CD8-positive, alpha-beta memory T cell (primary cell): ENCODE data around the gene IL17C. TPM values are rescaled to one million over a fixed set of nuclear protein-coding genes. Genes with fewer than 3 reads are reported as not detected.
A peak's percentile ranks its signal among the peaks of the same experiment; 100 is the strongest.

Experiments used
- CTCF ChIA-PET: fragments of 350-600 bp; sonication (Branson Sonifier 250); formaldehyde crosslinking; loops from one replicate; lab custom pipeline; 2021; ENCODE audit warnings: antibody characterized with exemption; lab: Charles Lee
- POLR2A ChIA-PET: fragments of 350-600 bp; sonication (Branson Sonifier 250); formaldehyde crosslinking; loops from one replicate; lab custom pipeline; 2021; ENCODE audit warnings: antibody characterized with exemption; lab: Charles Lee
- DNase-seq, 5 donors: peaks; one replicate each; pipeline versions ENCODE4 v3.0.0 to v3.0.0-alpha.2; 2020 to 2022; ENCODE audit warnings: mixed read lengths in 1 of 5
- H3K27ac ChIP-seq: one replicate; pipeline ENCODE4 v1.7.0; 2013; ENCODE audit warnings: low read depth, mild to moderate bottlenecking, low read length, moderate library complexity
- H3K27me3 ChIP-seq: 2 replicates; pipeline ENCODE4 v1.7.0; 2013; ENCODE audit warnings: low read length, mild to moderate bottlenecking; ENCODE audit not compliant: insufficient read depth, poor library complexity, severe bottlenecking
- H3K36me3 ChIP-seq: 2 replicates; pipeline ENCODE4 v1.7.0; 2013; ENCODE audit warnings: mild to moderate bottlenecking, low read length, moderate library complexity; ENCODE audit not compliant: insufficient read depth
- H3K4me1 ChIP-seq: 2 replicates; pipeline ENCODE4 v1.7.0; 2013; ENCODE audit warnings: mild to moderate bottlenecking, low read length, moderate library complexity; ENCODE audit not compliant: insufficient read depth
- H3K4me3 ChIP-seq: 2 replicates; pipeline ENCODE4 v1.7.0; 2013; ENCODE audit warnings: mild to moderate bottlenecking, low read length
- H3K9me3 ChIP-seq: 2 replicates; pipeline ENCODE4 v1.7.0; 2013; ENCODE audit warnings: mild to moderate bottlenecking, low read length
- H3K27ac Mint-ChIP-seq, 8 donors: one replicate each; pipeline ENCODE4 v1.8.0; 2020 to 2021; ENCODE audit warnings: mixed read lengths in 8 of 8, mild to moderate bottlenecking in 6 of 8, inconsistent platforms in 3 of 8, moderate library complexity in 3 of 8
- H3K27me3 Mint-ChIP-seq, 2 donors: one replicate each; pipeline ENCODE4 v1.8.0; 2020 to 2021; ENCODE audit warnings: mixed read lengths in 2 of 2, mild to moderate bottlenecking in 1 of 2, moderate library complexity in 1 of 2
- H3K36me3 Mint-ChIP-seq, 3 donors: one replicate each; pipeline ENCODE4 v1.8.0; 2020 to 2021; ENCODE audit warnings: mixed read lengths in 3 of 3, inconsistent platforms in 1 of 3, mild to moderate bottlenecking in 1 of 3
- H3K4me1 Mint-ChIP-seq, 3 donors: one replicate each; pipeline ENCODE4 v1.8.0; 2020 to 2021; ENCODE audit warnings: mixed read lengths in 3 of 3, inconsistent platforms in 1 of 3, mild to moderate bottlenecking in 1 of 3
- H3K4me3 Mint-ChIP-seq, 7 donors: one replicate each; pipeline ENCODE4 v1.8.0; 2020 to 2021; ENCODE audit warnings: mixed read lengths in 7 of 7, mild to moderate bottlenecking in 6 of 7, moderate library complexity in 4 of 7, inconsistent platforms in 2 of 7
- H3K9me3 Mint-ChIP-seq, 5 donors: one replicate each; pipeline ENCODE4 v1.8.0; 2020 to 2022; ENCODE audit warnings: mixed read lengths in 5 of 5, mild to moderate bottlenecking in 3 of 5, moderate library complexity in 2 of 5, inconsistent platforms in 1 of 5
- polyA plus RNA-seq: library from polyadenylated mRNA; unstranded; fragments of 300-500 nt; fragmentation: Illumina TruSeq; gene quantifications from one replicate; pipeline ENCODE4 v1.2.3, GENCODE V29; 2021
- total RNA-seq, 2 experiments: library from RNA; stranded (reverse); gene quantifications; one replicate each; pipeline ENCODE4 v1.2.3, GENCODE V29; 2021

Gene IL17C
- total and polyA plus RNA-seq, 3 experiments from 2014 or later, result 0.22 TPM; not detected in 2

DNA sequence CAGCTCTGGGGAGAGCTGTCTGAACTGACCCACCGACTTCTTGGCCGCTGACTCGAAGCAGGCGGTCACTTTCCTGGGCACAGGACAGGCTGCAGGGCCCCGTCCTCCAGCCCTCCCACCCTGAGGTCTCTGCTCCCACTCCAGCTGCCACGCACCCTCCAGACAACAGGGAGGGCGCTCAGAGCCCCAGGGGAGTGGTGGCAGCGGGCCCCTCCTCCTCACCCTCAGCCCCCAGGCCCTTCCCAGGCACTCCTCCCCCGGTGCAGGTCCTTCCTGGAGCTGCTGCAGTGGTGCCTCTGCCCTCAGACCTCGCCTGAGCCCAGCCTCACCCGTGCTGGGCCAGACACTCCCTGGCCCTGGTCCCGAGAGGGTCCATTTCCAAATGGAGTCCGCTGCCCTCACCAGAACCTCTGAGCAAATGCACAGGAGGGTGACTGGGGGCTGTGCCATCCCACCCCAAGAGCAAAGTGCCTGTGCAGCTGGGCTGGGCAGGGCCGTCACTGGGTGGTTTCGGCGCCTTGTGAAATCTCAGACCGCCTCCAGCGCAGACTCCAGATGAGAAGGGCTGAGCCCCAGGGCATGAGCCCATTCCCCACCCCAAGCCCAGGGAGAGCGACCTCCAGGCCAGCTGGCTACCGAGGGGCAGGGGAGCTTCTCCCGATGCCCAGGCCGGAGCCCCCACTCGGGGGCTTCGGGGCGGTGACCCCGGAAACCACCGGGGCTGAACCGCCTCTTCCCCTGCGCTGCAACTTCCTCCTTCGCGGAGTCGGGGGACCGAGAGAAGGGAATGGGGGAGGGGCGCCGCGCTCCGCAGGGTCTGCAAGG is 11.8 kb downstream of the IL17C start:
- H3K36me3 ChIP-seq, result peaks cover 5% of the 10 kb centered on the region
- Mint-ChIP-seq H3K4me1 (peaks cover 14 to 43% (median 16%) of the 10 kb centered on the region in 3 donors), H3K36me3 (peaks cover 0 to 53% (median 0%) of the 10 kb centered on the region in 3 donors), H3K27me3 (peaks cover 0 to 2% of the 10 kb centered on the region in 2 donors), H3K27ac (peak overlapping the region; percentile 67 to 98 (median 94)), H3K9me3 (no peaks in the 10 kb centered on the region), H3K4me3 (peak overlapping the region; percentile 90 to 98 (median 95))
- ChIA-PET CTCF (interaction anchor here (0.8 to 1.9 kb wide), 3 partner anchors 30 to 87 kb away, joined by 3 to 6 read pairs (median 5); no protein-coding TSS in a partner anchor), POLR2A (interaction anchor here (0.8 to 3.3 kb wide), 5 partner anchors 10 to 162 kb away, joined by 3 to 9 read pairs (median 3); partner anchors contain the start of gene APRT)
- no peaks in the 10 kb centered on the region for H3K9me3 ChIP-seq
- peak overlapping the region; percentile 96 for H3K4me3 ChIP-seq
- H3K27me3 ChIP-seq, result no peaks in the 10 kb centered on the region
- peak overlapping the region; percentile 95 for H3K27ac ChIP-seq
- H3K4me1 ChIP-seq, result peaks cover 24% of the 10 kb centered on the region
- DNase-seq, result peak in 4 of 5 donors; percentile 30 to 71 (median 54)

DNA sequence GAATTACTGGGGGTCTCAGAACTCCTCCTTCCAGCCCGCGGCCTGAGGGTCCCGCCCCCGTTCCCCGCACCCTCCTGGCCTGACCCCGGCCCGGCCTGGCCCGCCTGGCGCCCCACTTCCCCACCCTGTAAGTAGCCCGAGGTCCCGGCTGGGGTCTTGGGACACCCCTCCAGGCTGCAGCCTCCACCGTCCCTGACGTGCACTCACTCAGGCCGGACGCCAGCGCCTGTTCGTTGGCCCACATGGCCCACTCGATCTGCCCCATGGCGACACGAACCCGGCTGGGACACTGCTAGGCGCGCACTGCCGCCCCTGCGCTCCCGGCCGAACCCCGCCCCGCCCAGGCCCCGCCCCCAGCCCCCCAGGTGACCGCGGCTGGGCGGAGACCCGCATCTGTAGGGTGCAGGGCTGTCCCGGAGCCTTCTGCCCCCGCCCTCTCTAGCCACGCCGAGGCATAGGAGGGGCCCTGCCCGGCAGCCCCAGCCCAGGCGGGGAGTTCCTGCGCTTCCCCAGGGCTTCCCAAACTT is 12.4 kb downstream of the IL17C start, which contains the start of gene CYBA:
Gene CYBA (minus strand): TSS at position 305 of the 527 bp plus-strand sequence. CDS start 40 bp downstream, at position 265.
- ChIA-PET POLR2A (interaction anchor here (0.5 to 3.3 kb wide), 4 partner anchors 9 to 51 kb away, joined by 3 to 9 read pairs (median 5); no protein-coding TSS in a partner anchor), CTCF (interaction anchor here (1.9 kb wide), 1 partner anchor 87 kb away, joined by 5 read pairs; no protein-coding TSS in a partner anchor)
- Mint-ChIP-seq H3K27me3 (peaks cover 0 to 2% of the 10 kb centered on the region in 2 donors), H3K9me3 (no peaks in the 10 kb centered on the region), H3K27ac (peak within 1 kb of the TSS; percentile 80 to 100 (median 95)), H3K4me1 (peaks cover 13 to 39% (median 13%) of the 10 kb centered on the region in 3 donors), H3K36me3 (peaks cover 0 to 48% (median 0%) of the 10 kb centered on the region in 3 donors), H3K4me3 (peak within 1 kb of the TSS; percentile 90 to 98 (median 95))
- H3K27ac ChIP-seq, result peak within 1 kb of the TSS; percentile 95
- H3K27me3 ChIP-seq, result no peaks in the 10 kb centered on the region
- H3K4me1 ChIP-seq, result peaks cover 24% of the 10 kb centered on the region
- H3K9me3 ChIP-seq, result no peaks in the 10 kb centered on the region
- H3K36me3 ChIP-seq, result peaks cover 5% of the 10 kb centered on the region
- peak; percentile 76 to 90 (median 83) for DNase-seq
- H3K4me3 ChIP-seq, result peak within 1 kb of the TSS; percentile 96

DNA sequence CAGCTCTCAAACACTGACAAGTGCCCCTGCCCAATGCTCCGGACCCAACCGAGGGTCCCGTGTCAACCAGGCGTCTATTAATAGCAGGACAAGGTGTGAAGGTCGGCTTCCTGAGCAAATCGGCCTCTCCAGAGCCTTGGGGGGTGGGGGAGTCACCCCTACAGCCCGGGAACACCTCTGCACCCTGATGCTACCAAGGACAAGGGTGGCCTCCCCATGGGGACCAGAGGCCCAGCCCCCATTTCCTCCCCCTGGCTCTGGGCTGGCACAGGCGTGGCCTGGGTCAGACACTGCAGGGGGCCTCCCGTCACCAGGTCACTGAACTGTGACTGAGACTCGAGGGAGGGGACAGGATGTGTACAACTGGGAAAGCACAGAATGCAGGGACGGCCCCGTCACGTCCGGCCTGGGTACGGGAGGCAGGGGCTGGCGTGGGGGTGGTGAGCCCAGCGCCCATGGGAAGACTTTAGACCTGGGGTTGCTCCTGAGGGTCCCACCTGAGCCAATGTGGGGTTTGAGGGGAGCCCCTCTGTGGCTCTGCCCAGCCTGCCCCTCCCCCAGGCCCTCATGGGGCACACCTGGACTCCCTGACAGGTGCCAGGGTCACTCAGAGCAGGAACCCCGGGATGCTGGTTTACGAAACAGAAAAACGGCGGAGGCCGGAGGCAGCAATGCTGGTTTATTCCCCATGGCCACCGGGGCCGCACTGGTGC is 13.1 kb downstream of the IL17C start:
- Mint-ChIP-seq H3K36me3 (peaks cover 0 to 45% (median 0%) of the 10 kb centered on the region in 3 donors), H3K9me3 (no peaks in the 10 kb centered on the region), H3K27me3 (peaks cover 0 to 2% of the 10 kb centered on the region in 2 donors), H3K4me3 (peak overlapping the region; percentile 88 to 98 (median 92)), H3K4me1 (peaks cover 13 to 36% (median 13%) of the 10 kb centered on the region in 3 donors), H3K27ac (peak overlapping the region; percentile 80 to 100 (median 95))
- Histone ChIP-seq H3K4me1 (peaks cover 24% of the 10 kb centered on the region), H3K27me3 (no peaks in the 10 kb centered on the region), H3K9me3 (no peaks in the 10 kb centered on the region), H3K27ac (peak overlapping the region; percentile 95), H3K36me3 (peaks cover 5% of the 10 kb centered on the region), H3K4me3 (peak overlapping the region; percentile 96)
- peak; percentile 59 to 87 (median 82) for DNase-seq
- CTCF ChIA-PET, result interaction anchor here (1.3 kb wide), 1 partner anchor 11 kb away, joined by 5 read pairs; the partner anchor contains the start of gene MVD
- POLR2A ChIA-PET, result interaction anchor here (0.5 to 3.3 kb wide), 3 partner anchors 10 to 50 kb away, joined by 3 to 9 read pairs (median 6); no protein-coding TSS in a partner anchor

DNA sequence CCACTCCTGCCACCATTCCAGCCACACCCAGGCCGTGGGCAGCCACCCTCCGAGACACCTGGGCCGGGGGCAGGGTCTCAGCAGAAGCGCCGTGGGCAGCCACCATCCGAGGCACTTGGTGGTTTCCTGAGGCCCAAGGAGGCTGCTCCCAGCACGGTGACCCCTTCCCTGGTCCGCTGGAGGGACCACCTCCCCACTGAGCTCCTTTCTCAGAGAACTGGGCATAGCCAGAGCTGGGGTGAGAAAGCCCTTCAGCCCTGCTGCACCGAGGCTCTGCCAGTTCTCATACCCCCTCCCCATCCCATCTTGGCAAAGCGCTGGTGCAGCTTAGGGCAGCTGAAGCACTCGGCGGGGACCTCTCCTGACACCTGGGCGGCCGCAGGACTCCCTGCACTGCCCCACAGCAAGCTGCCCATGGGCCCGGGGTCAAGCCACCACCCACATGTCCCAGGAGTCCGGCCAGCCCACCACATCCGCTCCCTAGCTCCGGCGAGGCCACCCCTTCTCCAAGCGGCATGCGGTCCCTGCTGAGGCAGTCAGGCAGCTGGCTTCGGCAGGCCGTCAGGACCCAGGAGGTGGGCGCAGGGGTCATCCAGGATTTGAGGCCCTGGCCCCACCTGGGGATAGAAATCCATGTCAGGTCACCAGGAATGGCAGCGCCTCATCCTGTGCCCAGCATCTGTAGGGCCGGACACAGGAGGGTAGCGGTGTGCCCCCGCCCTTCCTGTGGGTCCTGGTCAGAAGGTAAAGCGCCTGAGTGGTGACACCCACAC is 13.8 kb downstream of the IL17C start:
- no peak overlapping the region for H3K4me3 ChIP-seq
- Mint-ChIP-seq H3K27me3 (peaks cover 0 to 2% of the 10 kb centered on the region in 2 donors), H3K9me3 (no peaks in the 10 kb centered on the region), H3K27ac (peak overlapping the region in 5 of 8 donors; percentile 70 to 100 (median 84)), H3K36me3 (peaks cover 0 to 45% (median 0%) of the 10 kb centered on the region in 3 donors), H3K4me1 (peaks cover 13 to 34% (median 13%) of the 10 kb centered on the region in 3 donors), H3K4me3 (peak overlapping the region in 4 of 7 donors; percentile 15 to 66 (median 48))
- ChIA-PET POLR2A (interaction anchor here (1.4 to 3.3 kb wide), 2 partner anchors 11 to 49 kb away, joined by 6 to 9 read pairs; no protein-coding TSS in a partner anchor), CTCF (interaction anchor here (1.3 kb wide), 1 partner anchor 10 kb away, joined by 5 read pairs; the partner anchor contains the start of gene MVD)
- no peaks in the 10 kb centered on the region for H3K9me3 ChIP-seq
- peaks cover 5% of the 10 kb centered on the region for H3K36me3 ChIP-seq
- peak overlapping the region; percentile 95 for H3K27ac ChIP-seq
- DNase-seq, result no peak
- no peaks in the 10 kb centered on the region for H3K27me3 ChIP-seq
- peaks cover 24% of the 10 kb centered on the region for H3K4me1 ChIP-seq

DNA sequence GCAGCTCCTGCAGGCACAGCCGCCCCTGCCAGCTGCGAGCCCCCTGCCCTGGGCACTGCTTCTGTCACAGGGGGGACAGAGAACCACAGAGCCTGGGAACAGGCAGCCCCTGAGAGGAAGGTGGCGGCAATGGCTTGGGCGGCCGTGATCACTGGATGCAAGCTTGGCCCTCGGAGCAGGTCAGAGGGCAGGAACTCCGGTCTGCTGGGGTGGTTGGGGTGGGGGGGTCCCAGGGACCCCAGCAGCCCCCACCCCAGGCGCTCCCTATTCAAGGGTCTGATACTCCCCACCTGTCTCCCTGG is 14.3 kb downstream of the IL17C start:
- H3K4me3 ChIP-seq, result no peak overlapping the region
- no peak for DNase-seq
- ChIA-PET POLR2A (no interaction called here), CTCF (interaction anchor here (1.3 kb wide), 1 partner anchor 10 kb away, joined by 5 read pairs; the partner anchor contains the start of gene MVD)
- Mint-ChIP-seq H3K36me3 (peaks cover 0 to 43% (median 0%) of the 10 kb centered on the region in 3 donors), H3K27ac (peak overlapping the region in 4 of 8 donors; percentile 40 to 84 (median 70)), H3K4me3 (peak overlapping the region in 1 of 7 donors; percentile 28), H3K4me1 (peaks cover 13 to 29% (median 13%) of the 10 kb centered on the region in 3 donors), H3K27me3 (peaks cover 0 to 2% of the 10 kb centered on the region in 2 donors), H3K9me3 (no peaks in the 10 kb centered on the region)
- no peak overlapping the region for H3K27ac ChIP-seq
- peaks cover 24% of the 10 kb centered on the region for H3K4me1 ChIP-seq
- peaks cover 5% of the 10 kb centered on the region for H3K36me3 ChIP-seq
- no peaks in the 10 kb centered on the region for H3K27me3 ChIP-seq
- H3K9me3 ChIP-seq, result no peaks in the 10 kb centered on the region

DNA sequence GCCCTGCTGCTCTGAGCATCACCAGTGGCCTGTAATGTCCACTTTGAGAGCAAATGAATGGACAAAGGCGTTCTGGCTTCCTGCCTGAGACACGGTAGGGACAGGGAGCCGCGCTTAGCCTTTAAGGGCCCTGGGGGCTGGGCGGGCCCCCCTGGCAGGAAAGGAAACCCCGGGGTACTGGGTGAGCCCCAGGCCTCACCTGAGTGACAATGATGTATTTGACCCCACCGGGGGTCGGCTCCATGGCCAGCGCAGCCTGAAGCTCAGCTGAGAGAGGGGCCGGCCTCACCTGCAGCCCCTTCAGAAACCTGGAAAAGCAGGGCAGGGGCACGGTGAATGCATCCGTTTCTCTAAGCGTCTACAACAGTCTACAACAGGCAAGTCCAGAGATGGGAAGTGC is 14.7 kb downstream of the IL17C start:
- Mint-ChIP-seq H3K4me3 (peak overlapping the region in 2 of 7 donors; percentile 28 to 51), H3K9me3 (no peaks in the 10 kb centered on the region), H3K4me1 (peaks cover 13 to 28% (median 13%) of the 10 kb centered on the region in 3 donors), H3K27me3 (peaks cover 0 to 2% of the 10 kb centered on the region in 2 donors), H3K36me3 (peaks cover 0 to 47% (median 0%) of the 10 kb centered on the region in 3 donors), H3K27ac (peak overlapping the region; percentile 22 to 83 (median 62))
- no peak for DNase-seq
- H3K27ac ChIP-seq, result no peak overlapping the region
- H3K27me3 ChIP-seq, result no peaks in the 10 kb centered on the region
- H3K4me3 ChIP-seq, result no peak overlapping the region
- H3K4me1 ChIP-seq, result peaks cover 24% of the 10 kb centered on the region
- POLR2A ChIA-PET, result no interaction called here
- peaks cover 5% of the 10 kb centered on the region for H3K36me3 ChIP-seq
- CTCF ChIA-PET, result no interaction called here
- no peaks in the 10 kb centered on the region for H3K9me3 ChIP-seq
